Testis (tissue), 5 donors: Measurements from ENCODE around the gene PDILT. TPM values are rescaled to one million over a fixed set of nuclear protein-coding genes. Genes with fewer than 3 reads are reported as not detected.
"Not testable (repeated sequence)": the region's sequence is repeated elsewhere in the genome, so short reads cannot be mapped to it uniquely, and the experiment has no call there.

Experiments used
- DNase-seq: peaks from one replicate; pipeline ENCODE4 v3.0.0-alpha.2; 2019
- H3K27ac ChIP-seq, 2 donors: fragments of 200-600 bp; sonication (generic); one replicate each; pipeline ENCODE4 v1.5.1; 2019
- H3K27me3 ChIP-seq: fragments of 200-600 bp; sonication (generic); one replicate; pipeline ENCODE4 v1.5.1; 2019
- H3K36me3 ChIP-seq: fragments of 200-600 bp; sonication (generic); one replicate; pipeline ENCODE4 v1.5.1; 2017; ENCODE audit warnings: low read depth; ENCODE audit errors: missing control alignments
- H3K4me1 ChIP-seq: fragments of 200-600 bp; sonication (generic); one replicate; pipeline ENCODE4 v1.5.1; 2019
- H3K4me3 ChIP-seq, 2 donors: fragments of 200-600 bp; sonication (generic); one replicate each; pipeline ENCODE4 v1.5.1; 2017 to 2019
- H3K9me3 ChIP-seq: fragments of 200-600 bp; sonication (generic); one replicate; pipeline ENCODE4 v1.5.1; 2017
- POLR2A ChIP-seq: fragments of 450-650 bp; IDR thresholded peaks from one replicate; pipeline ENCODE4 v1.6.1; 2017; ENCODE audit warnings: antibody characterized with exemption, mild to moderate bottlenecking, moderate library complexity
- WGBS, 2 donors: methylation state at CpG; one replicate each; pipeline ENCODE4 v1.1.5; 2018; 5-methylcytosine and 5-hydroxymethylcytosine counted together
- intact Hi-C: fragments of 100-400 bp; cut with DNase I; formaldehyde crosslinking; loops from one replicate; pipeline ENCODE4 v1.15.1; 2023; ENCODE audit warnings: low total_unique reads
- long read RNA-seq, 2 donors: transcript quantifications; one replicate each; lab custom pipeline, GENCODE V29; 2026
- polyA plus RNA-seq: library from polyadenylated mRNA; stranded (reverse); fragments of 350-450 nt; fragmentation: Illumina TruSeq; extraction: RNeasy Lipid Tissue Mini Kit (QIAGEN cat#74804); gene quantifications from one replicate; pipeline ENCODE4 v1.2.3, GENCODE V29; 2014; ENCODE audit warnings: low read depth, low replicate concordance; ENCODE audit not compliant: insufficient read depth
- total RNA-seq, 2 donors: library from RNA; depleted of rRNA; stranded (reverse); fragments of >200 nt; gene quantifications; one replicate each; pipeline ENCODE4 v1.2.3, GENCODE V29; 2016
- TF ChIP-seq, protein P1 (sequence below), 3 experiments: fragments of 450-650 bp in 2 of 3; fragments of 200-600 bp in 1 of 3; sonication (generic) in 1 of 3; IDR thresholded peaks; one replicate each; pipeline ENCODE4 v1.5.1; 2016 to 2019; ENCODE audit warnings: antibody characterized with exemption in 3 of 3, mild to moderate bottlenecking in 2 of 3, moderate library complexity in 1 of 3

PDILT gene, protein sequence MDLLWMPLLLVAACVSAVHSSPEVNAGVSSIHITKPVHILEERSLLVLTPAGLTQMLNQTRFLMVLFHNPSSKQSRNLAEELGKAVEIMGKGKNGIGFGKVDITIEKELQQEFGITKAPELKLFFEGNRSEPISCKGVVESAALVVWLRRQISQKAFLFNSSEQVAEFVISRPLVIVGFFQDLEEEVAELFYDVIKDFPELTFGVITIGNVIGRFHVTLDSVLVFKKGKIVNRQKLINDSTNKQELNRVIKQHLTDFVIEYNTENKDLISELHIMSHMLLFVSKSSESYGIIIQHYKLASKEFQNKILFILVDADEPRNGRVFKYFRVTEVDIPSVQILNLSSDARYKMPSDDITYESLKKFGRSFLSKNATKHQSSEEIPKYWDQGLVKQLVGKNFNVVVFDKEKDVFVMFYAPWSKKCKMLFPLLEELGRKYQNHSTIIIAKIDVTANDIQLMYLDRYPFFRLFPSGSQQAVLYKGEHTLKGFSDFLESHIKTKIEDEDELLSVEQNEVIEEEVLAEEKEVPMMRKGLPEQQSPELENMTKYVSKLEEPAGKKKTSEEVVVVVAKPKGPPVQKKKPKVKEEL
- total RNA-seq (10 to 100 TPM in 1 of 2 donors, 1 to 10 TPM in 1; 5.8 to 10.1 TPM), polyA plus RNA-seq (26.8 TPM)
- long read RNA-seq, donor 1: 0 reads
- long read RNA-seq, donor 2: 0 reads

DNA sequence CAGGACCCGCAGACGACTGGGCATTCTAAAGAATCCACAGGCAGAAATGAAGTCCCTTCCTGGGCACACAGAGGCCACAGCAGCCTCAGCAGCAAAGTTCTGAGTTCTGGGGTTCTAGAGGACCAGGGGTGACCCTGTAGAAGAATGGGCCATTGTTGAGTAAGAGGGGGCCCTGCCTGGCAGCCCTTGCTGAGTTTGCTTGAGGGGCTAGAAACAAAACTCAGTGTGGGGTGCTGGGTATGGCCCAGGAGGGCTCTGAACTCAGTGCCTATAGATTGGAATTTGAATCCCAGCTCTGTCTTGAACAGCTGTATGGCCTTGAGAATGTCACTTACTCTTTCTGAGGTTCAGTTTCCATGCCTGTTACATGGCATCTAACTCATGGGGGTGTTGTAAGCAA is at the start of gene PDILT:
Gene PDILT, minus strand, starts transcription at position 101 of the 400 bp plus-strand sequence. CDS start 5,437 bp downstream, outside the sequence.
- Histone ChIP-seq H3K9me3 (no peaks in the 10 kb centered on the region), H3K4me1 (peaks cover 5% of the 10 kb centered on the region), H3K36me3 (no peaks in the 10 kb centered on the region), H3K27me3 (no peaks in the 10 kb centered on the region), H3K4me3 (no peak within 1 kb of the TSS), H3K27ac (no peak within 1 kb of the TSS)
- intact Hi-C loops: no loop called here
- 58 to 95% methylated on average over 2 of the region's 2 CpGs for WGBS, 2 donors
- no peak for TF ChIP-seq POLR2A
- TF ChIP-seq, protein P1, sequence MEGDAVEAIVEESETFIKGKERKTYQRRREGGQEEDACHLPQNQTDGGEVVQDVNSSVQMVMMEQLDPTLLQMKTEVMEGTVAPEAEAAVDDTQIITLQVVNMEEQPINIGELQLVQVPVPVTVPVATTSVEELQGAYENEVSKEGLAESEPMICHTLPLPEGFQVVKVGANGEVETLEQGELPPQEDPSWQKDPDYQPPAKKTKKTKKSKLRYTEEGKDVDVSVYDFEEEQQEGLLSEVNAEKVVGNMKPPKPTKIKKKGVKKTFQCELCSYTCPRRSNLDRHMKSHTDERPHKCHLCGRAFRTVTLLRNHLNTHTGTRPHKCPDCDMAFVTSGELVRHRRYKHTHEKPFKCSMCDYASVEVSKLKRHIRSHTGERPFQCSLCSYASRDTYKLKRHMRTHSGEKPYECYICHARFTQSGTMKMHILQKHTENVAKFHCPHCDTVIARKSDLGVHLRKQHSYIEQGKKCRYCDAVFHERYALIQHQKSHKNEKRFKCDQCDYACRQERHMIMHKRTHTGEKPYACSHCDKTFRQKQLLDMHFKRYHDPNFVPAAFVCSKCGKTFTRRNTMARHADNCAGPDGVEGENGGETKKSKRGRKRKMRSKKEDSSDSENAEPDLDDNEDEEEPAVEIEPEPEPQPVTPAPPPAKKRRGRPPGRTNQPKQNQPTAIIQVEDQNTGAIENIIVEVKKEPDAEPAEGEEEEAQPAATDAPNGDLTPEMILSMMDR (IDR thresholded peaks at IDR 0.05): no peak
- no peak for DNase-seq

DNA sequence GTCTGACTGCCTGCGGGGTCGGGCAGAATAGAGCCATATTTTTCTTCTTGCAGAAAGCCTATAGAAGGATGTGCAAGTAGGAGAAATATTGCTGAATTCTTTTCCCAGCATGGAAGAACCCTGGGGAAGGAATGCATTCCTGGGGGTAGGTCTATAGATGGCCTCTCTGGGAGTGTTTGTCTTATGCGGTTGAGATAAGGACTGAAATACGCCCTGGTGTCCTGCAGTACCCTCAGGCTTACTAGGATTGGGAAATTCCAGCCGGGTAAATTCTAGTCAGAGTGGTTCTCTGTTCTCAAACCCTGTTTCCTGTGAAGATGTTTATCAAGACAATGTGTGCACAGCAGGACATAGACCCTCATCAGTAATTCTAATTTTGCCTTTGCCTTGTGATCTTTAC is 49.1 kb upstream of the PDILT start:
- H3K4me3 ChIP-seq, intact Hi-C loops, H3K27me3 ChIP-seq, DNase-seq, H3K4me1 ChIP-seq, H3K27ac ChIP-seq, H3K9me3 ChIP-seq, H3K36me3 ChIP-seq: not testable (repeated sequence)
- WGBS, 2 donors: 93% methylated on average over 2 of the region's 5 CpGs; no CpG with 5 or more reads in 1 of the 2 donors

DNA sequence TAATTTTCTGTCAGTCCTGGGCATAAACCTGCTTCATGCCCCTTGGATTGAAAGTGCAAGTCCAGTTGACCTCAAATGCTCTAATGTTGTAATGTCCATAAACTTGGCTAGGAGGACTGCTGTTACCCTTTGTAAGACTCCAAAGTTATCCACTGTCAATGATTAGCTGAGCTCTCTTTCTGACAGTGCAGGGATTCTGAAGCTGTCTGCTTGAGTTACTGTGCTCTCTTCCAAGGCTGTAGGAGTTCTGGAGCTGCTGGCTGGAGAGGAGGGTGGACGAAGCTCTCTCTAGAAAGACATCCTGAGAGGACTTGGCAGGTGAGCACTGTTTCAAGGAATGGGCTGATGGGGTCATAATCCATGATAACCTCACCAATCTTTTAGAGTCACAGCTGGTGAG is 46.8 kb upstream of the PDILT start, which contains the start of gene ACSM2A:
Gene ACSM2A, plus strand, starts transcription at position 158 of the 400 bp plus-strand sequence. CDS start 8,594 bp downstream, outside the sequence.
- intact Hi-C loops, H3K9me3 ChIP-seq, H3K27ac ChIP-seq, H3K4me3 ChIP-seq, H3K4me1 ChIP-seq, H3K27me3 ChIP-seq, H3K36me3 ChIP-seq, DNase-seq: not testable (repeated sequence)
- 100% methylated on average over 1 of the region's 1 CpG; no CpG with 5 or more reads in 1 of the 2 donors for WGBS, 2 donors

DNA sequence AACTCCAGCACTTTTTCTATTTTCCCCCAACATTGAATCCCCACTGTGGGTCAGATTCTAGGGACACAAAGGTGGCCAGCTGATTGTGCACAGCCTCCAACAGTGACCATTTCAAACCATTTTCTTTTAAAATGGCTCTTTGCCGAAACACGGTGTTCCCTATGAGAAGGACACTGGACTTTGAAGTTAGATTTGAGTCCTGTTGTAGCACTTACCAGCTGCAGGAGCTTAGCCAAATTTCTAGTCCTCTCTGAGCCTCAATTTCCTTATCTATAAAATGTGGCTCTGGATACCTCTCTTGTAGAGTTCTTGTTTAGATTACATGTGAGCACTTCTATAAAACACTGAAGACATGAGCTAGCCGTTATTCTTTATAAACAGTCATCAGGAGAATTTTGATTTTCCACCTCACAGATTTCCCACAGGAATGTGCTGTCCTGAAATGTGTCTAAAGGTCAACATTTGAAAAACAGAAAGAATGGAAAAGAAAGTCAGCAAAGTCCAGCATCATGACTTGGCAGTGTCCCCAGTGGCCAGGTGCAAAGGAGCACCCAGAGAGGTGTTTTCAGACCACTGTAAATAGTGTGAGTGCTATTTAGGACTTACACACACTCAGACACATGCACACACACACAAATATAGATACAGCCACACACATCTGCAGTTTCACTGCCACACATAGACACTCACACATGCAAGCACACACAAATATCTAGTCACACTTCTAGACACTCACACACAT is 42.3 kb upstream of the PDILT start:
- WGBS, 2 donors: no CpG with 5 or more reads among the region's 3 CpGs
- H3K27ac ChIP-seq, H3K9me3 ChIP-seq, H3K4me3 ChIP-seq, H3K36me3 ChIP-seq, H3K4me1 ChIP-seq, DNase-seq, intact Hi-C loops, H3K27me3 ChIP-seq: not testable (repeated sequence)

DNA sequence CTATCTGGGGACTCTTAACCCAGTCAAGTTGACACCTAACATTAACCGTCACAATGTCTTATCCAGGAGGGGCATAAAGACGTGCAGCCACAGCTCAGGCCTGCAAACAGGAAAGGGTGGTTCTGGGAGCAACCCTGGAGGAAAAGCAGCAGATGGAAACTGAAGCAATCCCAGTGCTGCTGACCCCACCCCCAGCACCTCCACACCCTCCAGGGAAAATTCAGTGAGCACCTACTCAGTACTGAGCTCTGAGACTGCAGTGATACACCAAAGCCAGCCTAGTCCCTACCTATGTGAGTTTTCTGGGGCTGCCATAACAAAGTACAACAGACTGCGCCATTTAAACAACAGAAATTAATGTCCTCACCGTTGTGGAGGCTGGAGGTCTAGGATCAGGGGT is 37.3 kb upstream of the PDILT start:
- H3K27me3 ChIP-seq, H3K4me3 ChIP-seq, H3K36me3 ChIP-seq, H3K9me3 ChIP-seq, DNase-seq, H3K27ac ChIP-seq, intact Hi-C loops, H3K4me1 ChIP-seq: not testable (repeated sequence)
- WGBS, 2 donors: 84 to 95% methylated on average over 2 of the region's 4 CpGs

DNA sequence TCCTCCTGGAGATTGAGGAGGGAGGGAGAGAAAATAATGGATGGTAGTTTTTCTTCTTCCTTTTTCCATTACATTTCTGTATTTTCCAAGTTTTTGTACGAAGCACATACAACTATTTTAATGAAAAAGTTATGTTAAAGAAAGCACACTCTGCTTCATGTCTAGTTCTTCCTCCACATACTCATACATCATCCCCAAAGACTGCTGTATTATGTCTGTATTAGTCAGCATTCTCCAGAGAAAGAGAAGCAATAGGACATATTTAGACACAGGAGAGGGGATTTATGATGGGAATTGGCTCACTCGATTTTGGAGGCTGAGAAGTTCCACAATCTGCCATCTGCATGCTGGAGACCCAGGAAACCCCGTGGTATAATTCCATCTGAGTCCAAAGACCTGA is 36.7 kb upstream of the PDILT start:
- peaks cover 8% of the 10 kb centered on the region for H3K4me1 ChIP-seq
- WGBS, 2 donors: 42 to 55% methylated on average over 3 of the region's 3 CpGs
- intact Hi-C loops: no loop called here
- H3K9me3 ChIP-seq: no peaks in the 10 kb centered on the region
- no peaks in the 10 kb centered on the region for H3K36me3 ChIP-seq
- no peak for TF ChIP-seq POLR2A
- TF ChIP-seq, protein P1 (IDR thresholded peaks at IDR 0.05): no peak
- H3K27ac ChIP-seq: peak overlapping the region; percentile 11 to 83
- DNase-seq: no peak
- H3K27me3 ChIP-seq: no peaks in the 10 kb centered on the region
- H3K4me3 ChIP-seq: no peak overlapping the region

DNA sequence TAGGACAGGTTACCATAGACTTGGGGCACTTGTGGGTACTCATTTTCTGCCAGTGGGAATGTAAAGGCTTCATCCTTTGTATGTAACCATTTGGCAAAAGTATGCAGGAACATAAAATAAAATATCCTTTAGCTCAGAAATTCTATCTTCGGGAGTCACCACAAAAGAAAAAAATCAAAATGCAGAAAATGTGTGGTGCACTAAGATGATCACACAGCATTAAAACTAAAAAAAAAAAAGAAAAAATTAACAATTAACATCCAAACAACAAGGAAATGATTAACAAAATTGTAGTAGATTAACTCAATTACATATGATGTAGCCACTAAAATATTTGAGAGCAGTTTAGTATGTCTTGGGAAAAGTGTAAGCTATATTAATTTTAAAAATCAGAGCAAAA is 36.2 kb upstream of the PDILT start:
- H3K36me3 ChIP-seq, H3K4me1 ChIP-seq, H3K9me3 ChIP-seq, H3K4me3 ChIP-seq, intact Hi-C loops, DNase-seq, H3K27me3 ChIP-seq: not testable (repeated sequence)
- peak overlapping the region in 1 of 2 donors; percentile 83 for H3K27ac ChIP-seq
- 47 to 49% methylated on average over 1 of the region's 1 CpG for WGBS, 2 donors

DNA sequence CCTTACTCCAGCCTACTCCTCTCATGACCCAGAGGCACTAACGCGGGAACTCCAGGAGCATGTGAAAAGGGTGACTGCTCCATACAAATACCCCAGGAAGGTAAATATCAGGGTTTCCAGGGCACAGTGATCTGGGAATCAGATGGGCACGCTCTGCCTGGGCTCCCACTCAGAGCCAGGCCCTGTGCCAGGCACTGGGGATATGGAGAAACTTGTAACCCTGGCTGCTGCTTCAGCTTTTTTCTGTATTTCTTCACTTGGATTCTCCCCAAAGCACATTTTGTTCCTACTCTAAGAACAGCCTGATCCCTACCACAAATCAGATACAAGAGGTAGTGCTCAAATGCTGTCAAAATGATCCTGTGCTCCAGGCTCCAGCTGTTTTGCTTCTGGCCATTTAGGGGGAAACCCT is 35.3 kb upstream of the PDILT start:
- intact Hi-C loops, H3K9me3 ChIP-seq, H3K4me1 ChIP-seq, H3K27me3 ChIP-seq, H3K4me3 ChIP-seq, H3K36me3 ChIP-seq: not testable (repeated sequence)
- 28 to 33% methylated on average over 3 of the region's 3 CpGs for WGBS, 2 donors
- DNase-seq: peak; percentile 71
- H3K27ac ChIP-seq: peak overlapping the region; percentile 55 to 74

DNA sequence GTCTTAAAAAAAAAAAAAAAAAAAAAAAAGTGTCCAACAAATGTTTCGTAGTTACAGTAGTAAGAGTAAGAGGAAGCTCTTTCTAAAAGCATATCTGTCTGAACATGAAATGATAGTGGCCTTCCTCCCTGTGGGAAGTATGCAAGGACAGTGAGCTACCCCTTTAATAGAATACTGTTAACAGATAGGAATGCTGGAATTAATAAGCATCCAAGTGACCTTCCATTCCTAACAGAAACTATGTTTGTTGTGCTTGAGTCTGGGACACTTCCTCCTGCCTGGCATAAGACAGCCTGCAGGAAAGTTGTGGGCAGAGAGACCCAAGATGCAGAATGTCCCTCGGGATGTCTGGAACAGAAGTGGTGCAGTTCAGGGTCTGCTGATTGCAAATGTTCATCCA is 34.4 kb upstream of the PDILT start:
- intact Hi-C loops, H3K36me3 ChIP-seq, H3K27ac ChIP-seq, H3K9me3 ChIP-seq, DNase-seq, H3K4me3 ChIP-seq, H3K4me1 ChIP-seq, H3K27me3 ChIP-seq: not testable (repeated sequence)
- 25 to 83% methylated on average over 1 of the region's 2 CpGs for WGBS, 2 donors
